ENCODE results near the gene MYO6.

Gene MYO6

DNA sequence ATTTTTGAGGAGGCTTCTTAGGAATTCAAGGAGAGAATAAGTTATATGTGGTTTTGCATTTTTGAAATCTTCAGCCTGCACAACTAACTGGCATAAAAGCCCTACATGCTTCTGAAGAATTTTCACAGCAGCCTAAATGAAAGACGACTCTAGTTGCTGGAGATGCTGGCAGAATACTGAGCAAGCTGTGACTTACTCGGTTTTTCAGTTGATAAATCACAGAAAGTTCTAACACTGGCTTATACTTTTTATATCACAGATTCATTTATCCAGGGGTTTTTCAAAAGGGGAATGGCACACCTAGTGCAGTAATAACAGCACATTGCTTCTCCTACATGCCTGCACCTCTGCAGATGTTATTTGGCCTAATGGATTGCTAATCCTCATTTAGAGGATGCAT is 188.8 kb downstream of the MYO6 start:
- TF ChIP-seq, protein P1, sequence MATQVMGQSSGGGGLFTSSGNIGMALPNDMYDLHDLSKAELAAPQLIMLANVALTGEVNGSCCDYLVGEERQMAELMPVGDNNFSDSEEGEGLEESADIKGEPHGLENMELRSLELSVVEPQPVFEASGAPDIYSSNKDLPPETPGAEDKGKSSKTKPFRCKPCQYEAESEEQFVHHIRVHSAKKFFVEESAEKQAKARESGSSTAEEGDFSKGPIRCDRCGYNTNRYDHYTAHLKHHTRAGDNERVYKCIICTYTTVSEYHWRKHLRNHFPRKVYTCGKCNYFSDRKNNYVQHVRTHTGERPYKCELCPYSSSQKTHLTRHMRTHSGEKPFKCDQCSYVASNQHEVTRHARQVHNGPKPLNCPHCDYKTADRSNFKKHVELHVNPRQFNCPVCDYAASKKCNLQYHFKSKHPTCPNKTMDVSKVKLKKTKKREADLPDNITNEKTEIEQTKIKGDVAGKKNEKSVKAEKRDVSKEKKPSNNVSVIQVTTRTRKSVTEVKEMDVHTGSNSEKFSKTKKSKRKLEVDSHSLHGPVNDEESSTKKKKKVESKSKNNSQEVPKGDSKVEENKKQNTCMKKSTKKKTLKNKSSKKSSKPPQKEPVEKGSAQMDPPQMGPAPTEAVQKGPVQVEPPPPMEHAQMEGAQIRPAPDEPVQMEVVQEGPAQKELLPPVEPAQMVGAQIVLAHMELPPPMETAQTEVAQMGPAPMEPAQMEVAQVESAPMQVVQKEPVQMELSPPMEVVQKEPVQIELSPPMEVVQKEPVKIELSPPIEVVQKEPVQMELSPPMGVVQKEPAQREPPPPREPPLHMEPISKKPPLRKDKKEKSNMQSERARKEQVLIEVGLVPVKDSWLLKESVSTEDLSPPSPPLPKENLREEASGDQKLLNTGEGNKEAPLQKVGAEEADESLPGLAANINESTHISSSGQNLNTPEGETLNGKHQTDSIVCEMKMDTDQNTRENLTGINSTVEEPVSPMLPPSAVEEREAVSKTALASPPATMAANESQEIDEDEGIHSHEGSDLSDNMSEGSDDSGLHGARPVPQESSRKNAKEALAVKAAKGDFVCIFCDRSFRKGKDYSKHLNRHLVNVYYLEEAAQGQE (IDR thresholded peaks at IDR 0.05; ENCODE audit: insufficient read depth in 1 of 2, low read depth in 2 of 2, low read length in 2 of 2): no peak
- no peak for TF ChIP-seq TAF1 (IDR thresholded peaks at IDR 0.05; ENCODE audit: borderline replicate concordance, insufficient read depth, low read length)
- no peak for TF ChIP-seq SIN3A (IDR thresholded peaks at IDR 0.05; ENCODE audit: borderline replicate concordance, insufficient read depth, low read length)
- TF ChIP-seq FOXP2 (optimal IDR thresholded peaks at IDR 0.05; ENCODE audit: borderline replicate concordance, extremely low read depth, extremely low read length, insufficient read depth): no peak
- TF ChIP-seq POLR2AphosphoS5 (IDR thresholded peaks at IDR 0.05; ENCODE audit: low read depth, low read length): no peak

DNA sequence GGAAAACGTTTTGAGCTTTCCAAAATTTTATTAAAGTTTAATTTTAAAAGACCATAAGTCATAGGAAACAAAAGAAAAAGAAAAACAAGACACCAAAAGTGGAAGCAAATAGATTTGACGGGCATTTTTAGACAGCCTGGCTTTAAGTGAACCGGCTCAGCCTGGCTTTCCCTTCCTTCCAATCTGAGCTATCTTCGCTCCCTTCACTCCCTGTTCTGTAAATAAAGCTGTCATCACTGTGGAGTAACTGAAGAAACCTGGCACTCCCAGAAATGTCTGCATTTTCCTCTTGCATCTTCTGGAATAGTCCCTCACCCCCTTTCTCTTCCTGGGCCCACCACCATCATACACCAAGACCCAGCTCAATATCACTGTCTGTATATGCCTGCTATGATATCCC is 191.5 kb downstream of the MYO6 start:
- TF ChIP-seq FOXP2 (optimal IDR thresholded peaks at IDR 0.05; ENCODE audit: borderline replicate concordance, extremely low read depth, extremely low read length, insufficient read depth) (no peak), POLR2AphosphoS5 (IDR thresholded peaks at IDR 0.05; ENCODE audit: low read depth, low read length) (no peak), TAF1 (IDR thresholded peaks at IDR 0.05; ENCODE audit: borderline replicate concordance, insufficient read depth, low read length) (no peak), SIN3A (IDR thresholded peaks at IDR 0.05; ENCODE audit: borderline replicate concordance, insufficient read depth, low read length) (no peak)
- TF ChIP-seq, protein P1 (IDR thresholded peaks at IDR 0.05; ENCODE audit: insufficient read depth in 1 of 2, low read depth in 2 of 2, low read length in 2 of 2): no peak

DNA sequence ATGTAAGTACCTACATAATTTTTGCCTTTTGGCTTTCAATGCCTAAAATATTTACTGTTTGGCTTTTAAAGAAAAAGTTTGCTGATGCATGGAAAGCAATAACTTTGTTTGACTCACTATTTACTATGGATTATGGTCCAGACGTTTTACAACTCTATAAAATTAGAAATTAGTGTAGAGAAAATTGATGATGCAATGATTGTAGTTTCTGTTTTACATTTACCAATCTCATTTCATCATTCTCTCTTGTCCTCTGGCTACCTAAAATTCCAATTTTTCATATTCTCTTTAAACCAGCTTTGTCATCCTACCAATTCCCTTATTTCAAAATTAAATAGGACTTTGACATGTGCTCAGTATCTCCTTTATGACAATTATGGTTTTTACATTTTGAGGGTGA is 192.5 kb downstream of the MYO6 start:
- TF ChIP-seq TAF1 (IDR thresholded peaks at IDR 0.05; ENCODE audit: borderline replicate concordance, insufficient read depth, low read length) (no peak), FOXP2 (optimal IDR thresholded peaks at IDR 0.05; ENCODE audit: borderline replicate concordance, extremely low read depth, extremely low read length, insufficient read depth) (no peak), SIN3A (IDR thresholded peaks at IDR 0.05; ENCODE audit: borderline replicate concordance, insufficient read depth, low read length) (no peak), POLR2AphosphoS5 (IDR thresholded peaks at IDR 0.05; ENCODE audit: low read depth, low read length) (no peak)
- TF ChIP-seq, protein P1 (IDR thresholded peaks at IDR 0.05; ENCODE audit: insufficient read depth in 1 of 2, low read depth in 2 of 2, low read length in 2 of 2): no peak

DNA sequence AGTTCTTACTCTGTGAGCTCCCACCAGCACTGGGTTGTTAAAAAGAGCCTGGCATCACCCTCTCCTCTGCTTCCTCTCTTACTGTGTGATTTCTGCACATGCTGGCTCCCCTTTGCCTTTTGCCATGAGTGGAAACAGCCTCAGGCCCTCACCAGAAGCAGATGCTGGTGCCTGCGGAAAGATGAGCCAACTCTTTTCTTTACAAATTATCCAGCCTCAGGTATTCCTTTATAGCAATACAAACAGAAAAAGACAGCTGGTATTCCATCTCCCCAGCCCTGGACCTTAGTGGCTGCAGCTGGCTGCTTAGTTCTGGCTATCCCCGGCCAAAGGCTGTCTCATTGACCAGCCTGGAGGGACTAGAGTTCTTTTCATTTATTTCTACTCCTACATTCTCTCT is 194.3 kb downstream of the MYO6 start:
- TF ChIP-seq FOXP2 (optimal IDR thresholded peaks at IDR 0.05; ENCODE audit: borderline replicate concordance, extremely low read depth, extremely low read length, insufficient read depth) (no peak), POLR2AphosphoS5 (IDR thresholded peaks at IDR 0.05; ENCODE audit: low read depth, low read length) (no peak), TAF1 (IDR thresholded peaks at IDR 0.05; ENCODE audit: borderline replicate concordance, insufficient read depth, low read length) (no peak), SIN3A (IDR thresholded peaks at IDR 0.05; ENCODE audit: borderline replicate concordance, insufficient read depth, low read length) (no peak)
- TF ChIP-seq, protein P1 (IDR thresholded peaks at IDR 0.05; ENCODE audit: insufficient read depth in 1 of 2, low read depth in 2 of 2, low read length in 2 of 2): no peak

Data from PFSK-1 (cell line).